ENCODE results near the gene COG8. TPM values are rescaled to one million over a fixed set of nuclear protein-coding genes. Genes with fewer than 3 reads are reported as not detected.
"Not testable (repeated sequence)": the region's sequence is repeated elsewhere in the genome, so short reads cannot be mapped to it uniquely, and the experiment has no call there.

Gene COG8
- total and polyA plus RNA-seq, 2 donors (not counting 3 experiments of a cell fraction or from before 2014, with no cell fraction given), result 29.0 to 31.6 TPM

- Histone ChIP-seq H4K20me1 (replicated peaks; ENCODE audit: control insufficient read depth, extremely low read depth, insufficient read depth, low read length) (no peaks in the 10 kb centered on the region), H3K4me1 (ENCODE audit: control insufficient read depth, extremely low read depth, insufficient read depth, low read length) (peaks cover 21% of the 10 kb centered on the region), H3K27me3 (ENCODE audit: control insufficient read depth in 2 of 2, insufficient read depth in 2 of 2, low read length in 2 of 2) (no peaks in the 10 kb centered on the region), H3K79me2 (ENCODE audit: control insufficient read depth, insufficient read depth, low read length) (peaks cover 2% of the 10 kb centered on the region), H3K4me3 (replicated peaks in 1 of 3; ENCODE audit: insufficient read depth in 1 of 3, low read depth in 1 of 3, low read length in 3 of 3) (no peak overlapping the region), H3K9me1 (replicated peaks; ENCODE audit: control insufficient read depth, extremely low read depth, insufficient read depth, low read length) (no peaks in the 10 kb centered on the region), H3K36me3 (ENCODE audit: control insufficient read depth in 2 of 2, extremely low read depth in 1 of 2, insufficient read depth in 2 of 2, low read length in 2 of 2) (peaks cover 6 to 9% of the 10 kb centered on the region in 2 experiments), H3K9me3 (replicated peaks; ENCODE audit: control insufficient read depth, insufficient read depth, low read length) (no peaks in the 10 kb centered on the region), H3K27ac (ENCODE audit: insufficient read depth, low read depth, low read length) (no peak overlapping the region), H3K9ac (replicated peaks; ENCODE audit: extremely low read depth, insufficient read depth, low read length) (no peak overlapping the region), H2AFZ (ENCODE audit: low read depth, low read length) (no peak overlapping the region), H3K4me2 (ENCODE audit: insufficient read depth, low read length) (no peak overlapping the region)
- dilution Hi-C loops (cut with MboI; ENCODE audit: extremely low pct_ligation_motif_present, low sequenced_read_pairs), result no loop called here
- no peak for FAIRE-seq
- ChIA-PET POLR2A (no interaction called here), CTCF (no interaction called here)
- no peak for DNase-seq (ENCODE audit: low read depth, low spot score)
- intact Hi-C loops (cut with micrococcal nuclease), result loop anchor here (10.0 kb wide), 1 partner anchor 453 kb away; the partner anchor contains the start of gene TANGO6
- no TSS peak for BruUV-seq (replicated peaks)
- no peak for TF ChIP-seq POLR2A (IDR thresholded peaks at IDR 0.05; ENCODE audit: low read depth, low read length)
- TF ChIP-seq EZH2 (IDR thresholded peaks at IDR 0.05; ENCODE audit: borderline replicate concordance, low read depth, low read length, severe bottlenecking), result no peak
- no peak for TF ChIP-seq JUN (IDR thresholded peaks at IDR 0.05; ENCODE audit: borderline replicate concordance, insufficient read depth, insufficient read length, low read depth)
- no peak for TF ChIP-seq GATA2 (IDR thresholded peaks at IDR 0.05; ENCODE audit: insufficient read depth, insufficient read length, low read depth, low read length)
- TF ChIP-seq MYC (IDR thresholded peaks at IDR 0.05; ENCODE audit: low read depth, low read length), result no peak
- no peak for TF ChIP-seq POLR2AphosphoS5 (IDR thresholded peaks at IDR 0.05; ENCODE audit: insufficient read depth, low read depth, low read length)
- TF ChIP-seq FOS (IDR thresholded peaks at IDR 0.05; ENCODE audit: borderline replicate concordance, insufficient read depth, low read length), result no peak
- TF ChIP-seq CTCF (IDR thresholded peaks at IDR 0.05; ENCODE audit: extremely low read depth in 1 of 2, insufficient read depth in 1 of 2, low read depth in 1 of 2, low read length in 2 of 2), result no peak
- no peak for TF ChIP-seq MAX (IDR thresholded peaks at IDR 0.05; ENCODE audit: insufficient read depth, insufficient read length)
Measured at GRCh38 chr16:69298261-69298660, 41.1 kb downstream of the COG8 start.

GRCh38 chr16:69296771-69297170 is 42.6 kb downstream of the COG8 start:
- intact Hi-C loops (cut with micrococcal nuclease), result loop anchor here (10.0 kb wide), 1 partner anchor 452 kb away; the partner anchor contains the start of gene TANGO6
- H3K9ac ChIP-seq (replicated peaks; ENCODE audit: extremely low read depth, insufficient read depth, low read length); POLR2A ChIA-PET; H3K9me1 ChIP-seq (replicated peaks; ENCODE audit: control insufficient read depth, extremely low read depth, insufficient read depth, low read length); DNase-seq (ENCODE audit: low read depth, low spot score); BruUV-seq (replicated peaks); FAIRE-seq; H2AFZ ChIP-seq (ENCODE audit: low read depth, low read length); H3K36me3 ChIP-seq (ENCODE audit: control insufficient read depth in 2 of 2, extremely low read depth in 1 of 2, insufficient read depth in 2 of 2, low read length in 2 of 2); H3K4me3 ChIP-seq (replicated peaks in 1 of 3; ENCODE audit: insufficient read depth in 1 of 3, low read depth in 1 of 3, low read length in 3 of 3); H3K4me2 ChIP-seq (ENCODE audit: insufficient read depth, low read length); dilution Hi-C loops (cut with MboI; ENCODE audit: extremely low pct_ligation_motif_present, low sequenced_read_pairs); H3K9me3 ChIP-seq (replicated peaks; ENCODE audit: control insufficient read depth, insufficient read depth, low read length); H3K27me3 ChIP-seq (ENCODE audit: control insufficient read depth in 2 of 2, insufficient read depth in 2 of 2, low read length in 2 of 2); H3K79me2 ChIP-seq (ENCODE audit: control insufficient read depth, insufficient read depth, low read length); H4K20me1 ChIP-seq (replicated peaks; ENCODE audit: control insufficient read depth, extremely low read depth, insufficient read depth, low read length); H3K27ac ChIP-seq (ENCODE audit: insufficient read depth, low read depth, low read length): not testable (repeated sequence)
- H3K4me1 ChIP-seq (ENCODE audit: control insufficient read depth, extremely low read depth, insufficient read depth, low read length), result peaks cover 18% of the 10 kb centered on the region
- CTCF ChIA-PET, result interaction anchor here (0.7 to 2.1 kb wide), 3 partner anchors 12 to 146 kb away, joined by 3 to 6 read pairs (median 3); no protein-coding TSS in a partner anchor

All from endothelial cell of umbilical vein (primary cell).